ENCODE measurements around the gene CRYBA2.

CRYBA2 gene

GRCh38 chr2:218982586-218983262 is 10.5 kb downstream of the CRYBA2 start:
- DNase-seq (ENCODE audit: low spot score) = no peak

- DNase-seq (ENCODE audit: low spot score) = no peak
These were observed 11.2 kb downstream of the CRYBA2 start for GRCh38 chr2:218981881-218982585.

GRCh38 chr2:218981390-218981880 is 11.8 kb downstream of the CRYBA2 start:
- no peak for DNase-seq (ENCODE audit: low spot score)

GRCh38 chr2:218980735-218981389 is 12.4 kb downstream of the CRYBA2 start:
- DNase-seq (ENCODE audit: low spot score) = no peak

GRCh38 chr2:218979846-218980734 is 13.1 kb downstream of the CRYBA2 start:
- peak; percentile 93 for DNase-seq (ENCODE audit: low spot score)

- no peak for DNase-seq (ENCODE audit: low spot score)
These were observed 18.0 kb downstream of the CRYBA2 start for GRCh38 chr2:218975060-218975777.

- no peak for DNase-seq (ENCODE audit: low spot score)
These were observed 22.3 kb downstream of the CRYBA2 start for GRCh38 chr2:218970894-218971293.

GRCh38 chr2:218964041-218964771 is 29.0 kb downstream of the CRYBA2 start:
- DNase-seq (ENCODE audit: low spot score) = no peak

- DNase-seq (ENCODE audit: low spot score) = no peak
These were observed 29.6 kb downstream of the CRYBA2 start for GRCh38 chr2:218963601-218964000.

GRCh38 chr2:218962859-218963492 is 30.2 kb downstream of the CRYBA2 start:
- peak; percentile 97 for DNase-seq (ENCODE audit: low spot score)

- DNase-seq (ENCODE audit: low spot score) = peak; percentile 81
These were observed 31.3 kb downstream of the CRYBA2 start for GRCh38 chr2:218961651-218962570.

- no peak for DNase-seq (ENCODE audit: low spot score)
These were observed 32.0 kb downstream of the CRYBA2 start for GRCh38 chr2:218961229-218961628.

- peak; percentile 55 for DNase-seq (ENCODE audit: low spot score)
These were observed 32.7 kb downstream of the CRYBA2 start for GRCh38 chr2:218960309-218961165.

- no peak for DNase-seq (ENCODE audit: low spot score)
These were observed 33.4 kb downstream of the CRYBA2 start for GRCh38 chr2:218959761-218960308.

GRCh38 chr2:218959141-218959731 is 34.0 kb downstream of the CRYBA2 start, which contains the start of gene CDK5R2:
TSS of gene CDK5R2 (plus strand) at chr2:218959666. CDS start at chr2:218959821, 155 bp downstream.
- DNase-seq (ENCODE audit: low spot score) = peak; percentile 96

GRCh38 chr2:218958276-218958675 is 34.9 kb downstream of the CRYBA2 start:
- DNase-seq (ENCODE audit: low spot score) = no peak

GRCh38 chr2:218957671-218958070 is 35.6 kb downstream of the CRYBA2 start:
- no peak for DNase-seq (ENCODE audit: low spot score)

Measured in ecto neural progenitor cell (in vitro differentiated cells).